GM18519 (cell line): ENCODE results near the gene CCDC87.
A peak's percentile ranks its signal among the peaks of the same experiment; 100 is the strongest.
"Not testable (repeated sequence)": the region's sequence is repeated elsewhere in the genome, so short reads cannot be mapped to it uniquely, and the experiment has no call there.

ENCODE experiments used
- ATAC-seq: cut with Tn5 transposase; IDR thresholded peaks from one replicate; pipeline ENCODE4 v1.9.1; 2021; ENCODE audit warnings: mild to moderate bottlenecking, moderate library complexity; ENCODE audit not compliant: unreplicated experiment, low FRiP score

CCDC87 gene, protein sequence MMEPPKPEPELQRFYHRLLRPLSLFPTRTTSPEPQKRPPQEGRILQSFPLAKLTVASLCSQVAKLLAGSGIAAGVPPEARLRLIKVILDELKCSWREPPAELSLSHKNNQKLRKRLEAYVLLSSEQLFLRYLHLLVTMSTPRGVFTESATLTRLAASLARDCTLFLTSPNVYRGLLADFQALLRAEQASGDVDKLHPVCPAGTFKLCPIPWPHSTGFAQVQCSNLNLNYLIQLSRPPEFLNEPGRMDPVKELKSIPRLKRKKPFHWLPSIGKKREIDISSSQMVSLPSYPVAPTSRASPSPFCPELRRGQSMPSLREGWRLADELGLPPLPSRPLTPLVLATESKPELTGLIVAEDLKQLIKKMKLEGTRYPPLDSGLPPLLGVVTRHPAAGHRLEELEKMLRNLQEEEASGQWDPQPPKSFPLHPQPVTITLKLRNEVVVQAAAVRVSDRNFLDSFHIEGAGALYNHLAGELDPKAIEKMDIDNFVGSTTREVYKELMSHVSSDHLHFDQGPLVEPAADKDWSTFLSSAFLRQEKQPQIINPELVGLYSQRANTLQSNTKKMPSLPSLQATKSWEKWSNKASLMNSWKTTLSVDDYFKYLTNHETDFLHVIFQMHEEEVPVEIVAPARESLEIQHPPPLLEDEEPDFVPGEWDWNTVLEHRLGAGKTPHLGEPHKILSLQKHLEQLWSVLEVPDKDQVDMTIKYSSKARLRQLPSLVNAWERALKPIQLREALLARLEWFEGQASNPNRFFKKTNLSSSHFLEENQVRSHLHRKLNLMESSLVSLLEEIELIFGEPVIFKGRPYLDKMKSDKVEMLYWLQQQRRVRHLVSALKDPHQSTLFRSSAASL

DNA sequence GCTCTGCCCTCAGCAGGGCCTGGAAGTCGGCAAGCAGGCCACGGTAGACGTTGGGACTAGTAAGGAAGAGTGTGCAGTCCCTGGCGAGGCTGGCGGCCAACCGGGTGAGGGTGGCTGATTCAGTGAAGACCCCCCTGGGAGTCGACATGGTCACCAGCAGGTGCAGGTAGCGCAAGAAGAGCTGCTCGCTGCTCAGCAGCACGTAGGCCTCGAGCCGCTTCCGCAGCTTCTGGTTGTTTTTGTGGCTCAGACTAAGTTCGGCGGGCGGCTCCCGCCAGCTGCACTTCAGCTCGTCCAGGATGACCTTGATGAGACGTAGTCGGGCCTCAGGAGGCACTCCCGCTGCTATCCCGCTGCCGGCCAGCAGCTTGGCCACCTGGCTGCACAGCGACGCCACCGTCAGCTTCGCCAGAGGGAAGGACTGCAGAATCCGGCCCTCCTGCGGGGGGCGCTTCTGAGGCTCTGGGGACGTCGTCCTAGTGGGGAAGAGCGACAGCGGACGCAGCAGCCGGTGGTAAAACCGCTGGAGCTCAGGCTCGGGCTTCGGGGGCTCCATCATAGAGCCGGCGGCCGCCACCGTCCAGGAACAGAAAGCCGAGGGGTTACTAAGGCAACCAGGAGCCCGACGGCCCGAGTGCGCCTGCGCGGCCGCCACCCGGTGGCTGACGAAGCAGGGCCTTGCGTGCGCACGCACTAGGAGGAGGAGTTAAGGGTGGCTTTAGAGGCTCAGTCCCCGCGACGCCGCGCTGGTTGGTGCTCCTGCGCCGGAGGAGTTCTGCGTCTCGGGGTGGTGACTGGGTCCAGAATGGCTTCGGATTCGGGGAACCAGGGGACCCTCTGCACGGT lies at the start of gene CCDC87, which contains the start of gene CCS:
CCDC87 (minus strand) TSS at position 607 of the 846 bp plus-strand sequence; CDS start at position 559, 48 bp downstream.
CCS (plus strand) TSS at position 729 of the 846 bp plus-strand sequence; CDS start at position 806, 77 bp downstream.
- peak; percentile 84 for ATAC-seq

DNA sequence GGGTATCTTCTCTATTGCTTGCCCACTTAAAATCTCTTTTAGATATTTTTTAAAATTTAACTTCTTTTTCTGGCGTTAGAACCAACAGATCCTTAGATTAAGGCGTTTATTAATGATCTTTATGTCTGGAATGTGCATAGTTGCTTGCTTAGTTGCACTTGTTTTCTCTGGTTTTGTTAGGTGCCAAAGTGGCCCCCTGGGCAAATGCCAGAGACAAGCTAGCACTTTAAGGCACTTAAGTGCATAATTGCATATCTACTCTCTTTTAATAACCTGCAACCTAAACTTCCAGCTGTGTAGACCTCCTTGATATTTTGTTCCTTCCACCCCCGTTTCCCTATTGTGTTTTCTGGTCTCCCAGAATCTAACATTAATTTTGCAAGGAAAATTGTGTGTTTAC lies 49.0 kb upstream of the CCDC87 start:
- ATAC-seq = no peak

DNA sequence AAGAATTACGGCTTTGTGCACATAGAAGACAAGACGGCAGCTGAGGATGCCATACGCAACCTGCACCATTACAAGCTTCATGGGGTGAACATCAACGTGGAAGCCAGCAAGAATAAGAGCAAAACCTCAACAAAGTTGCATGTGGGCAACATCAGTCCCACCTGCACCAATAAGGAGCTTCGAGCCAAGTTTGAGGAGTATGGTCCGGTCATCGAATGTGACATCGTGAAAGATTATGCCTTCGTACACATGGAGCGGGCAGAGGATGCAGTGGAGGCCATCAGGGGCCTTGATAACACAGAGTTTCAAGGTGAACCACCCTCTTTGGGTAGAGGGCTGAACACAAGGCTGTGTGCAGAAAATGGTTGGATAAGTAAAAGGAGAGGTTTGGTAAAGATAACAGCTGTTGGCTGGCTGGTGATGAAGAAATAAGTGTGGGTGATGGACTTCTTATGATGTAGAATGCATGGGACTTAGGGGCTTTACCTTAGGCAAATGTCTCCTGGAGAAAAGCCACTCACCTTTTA lies 47.0 kb upstream of the CCDC87 start:
- ATAC-seq = not testable (repeated sequence)

DNA sequence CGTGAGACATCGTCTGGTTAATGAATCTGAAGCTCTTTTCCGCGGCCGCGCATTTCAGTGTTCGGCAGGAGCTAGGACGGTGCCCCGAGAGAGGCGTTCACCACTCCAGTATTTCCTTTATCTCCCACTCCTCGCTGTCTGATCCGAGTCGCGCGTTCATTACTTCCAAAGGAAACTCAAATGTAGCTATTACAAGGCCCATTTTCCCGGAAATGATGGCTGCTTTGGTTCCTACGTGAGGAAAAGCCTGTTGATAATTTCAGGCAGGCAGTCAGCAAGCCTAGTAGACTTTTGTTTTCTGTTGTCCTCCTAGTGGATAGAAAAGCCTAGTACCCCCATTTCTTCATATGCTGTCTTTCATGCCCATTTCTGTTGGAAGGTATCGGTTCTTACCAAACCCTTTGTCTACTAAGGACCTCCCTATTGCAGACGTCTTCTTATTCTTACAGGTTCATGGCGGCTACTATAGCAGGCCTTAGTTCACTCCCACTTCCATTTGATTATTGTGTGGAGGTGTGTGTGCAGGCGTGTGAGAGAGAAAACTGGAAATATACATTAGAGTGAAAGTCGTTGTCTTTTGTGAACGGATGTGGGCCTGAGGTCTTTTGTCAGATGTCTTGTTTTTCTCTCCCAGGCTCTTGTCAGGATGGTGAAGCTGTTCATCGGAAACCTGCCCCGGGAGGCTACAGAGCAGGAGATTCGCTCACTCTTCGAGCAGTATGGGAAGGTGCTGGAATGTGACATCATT lies 46.4 kb upstream of the CCDC87 start:
- no peak for ATAC-seq

DNA sequence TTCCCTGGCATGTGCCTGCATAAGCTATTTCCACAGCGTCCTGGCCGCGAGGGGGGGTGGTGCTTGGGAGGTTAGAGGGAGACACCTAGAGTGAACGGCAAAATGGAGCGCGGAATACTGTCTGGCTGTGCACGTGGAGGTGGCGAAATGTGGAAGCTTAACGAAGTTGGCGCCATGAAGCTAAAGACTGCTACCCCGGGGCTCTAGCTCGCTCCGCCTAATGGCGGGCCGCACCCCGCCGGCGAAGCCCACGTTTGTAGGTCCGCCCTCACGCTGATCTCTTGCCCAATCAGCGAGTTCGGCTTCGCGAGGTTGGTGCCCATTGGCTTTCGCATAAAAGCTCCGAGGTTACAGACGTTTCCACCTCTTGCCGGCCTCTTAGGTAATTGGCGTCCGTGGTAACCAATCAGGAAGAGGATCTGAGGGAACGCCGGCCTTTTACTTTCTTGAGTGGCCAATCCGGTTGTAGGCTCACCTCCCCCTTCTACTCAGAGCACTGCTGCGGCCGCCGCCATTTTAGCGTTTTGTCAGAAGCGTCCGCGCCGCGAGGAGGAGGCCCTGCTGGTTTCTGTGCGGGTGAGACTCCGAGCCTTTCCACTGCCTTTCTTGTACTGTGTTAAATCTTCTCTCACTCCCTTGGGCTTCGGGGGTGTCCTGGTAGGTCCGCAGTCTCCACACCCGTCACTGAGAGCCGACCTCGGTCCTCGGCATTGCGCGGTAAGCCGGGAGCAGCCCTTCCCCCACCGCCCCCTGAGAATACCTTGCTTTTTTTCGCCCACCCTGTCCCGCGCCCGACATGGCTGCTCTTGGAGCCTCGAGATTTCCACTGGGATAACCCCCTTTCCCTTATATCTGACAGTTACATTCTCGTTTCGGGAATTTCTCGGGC lies 45.6 kb upstream of the CCDC87 start, which contains the start of gene RBM4:
RBM4 (plus strand) TSS at position 527 of the 889 bp plus-strand sequence. CDS start 1,009 bp downstream, outside the sequence.
- ATAC-seq = peak; percentile 85

DNA sequence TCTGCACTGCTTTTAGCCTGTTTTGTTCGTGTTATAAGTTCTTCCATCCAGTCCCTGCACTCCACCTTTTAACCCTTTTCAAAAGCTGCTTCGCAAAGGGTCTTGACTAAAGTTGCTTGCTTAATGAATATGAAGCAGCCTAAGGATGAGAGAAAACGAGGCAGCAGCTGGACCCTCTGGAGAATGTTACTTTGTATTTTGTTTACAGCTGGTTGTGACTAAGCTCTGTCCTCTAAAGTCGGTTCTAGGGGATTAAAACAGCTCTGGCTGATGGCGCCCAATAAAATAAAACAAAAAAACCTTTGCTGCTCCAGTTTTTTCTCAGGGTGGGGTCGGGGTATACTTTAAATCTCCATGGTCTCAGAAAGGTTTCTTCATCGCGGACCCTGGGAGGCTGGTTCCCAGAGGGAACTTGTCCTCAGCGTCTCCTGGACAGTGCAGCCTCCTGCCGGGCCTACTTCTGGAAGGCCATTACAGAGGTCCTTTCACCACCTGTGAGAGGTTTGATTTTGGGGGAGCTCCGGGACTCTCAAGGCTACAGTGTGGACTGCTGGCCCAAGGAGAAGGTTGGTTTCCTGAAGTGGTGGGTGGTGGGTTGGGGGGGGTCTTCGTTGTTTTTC lies 44.8 kb upstream of the CCDC87 start:
- ATAC-seq = no peak

DNA sequence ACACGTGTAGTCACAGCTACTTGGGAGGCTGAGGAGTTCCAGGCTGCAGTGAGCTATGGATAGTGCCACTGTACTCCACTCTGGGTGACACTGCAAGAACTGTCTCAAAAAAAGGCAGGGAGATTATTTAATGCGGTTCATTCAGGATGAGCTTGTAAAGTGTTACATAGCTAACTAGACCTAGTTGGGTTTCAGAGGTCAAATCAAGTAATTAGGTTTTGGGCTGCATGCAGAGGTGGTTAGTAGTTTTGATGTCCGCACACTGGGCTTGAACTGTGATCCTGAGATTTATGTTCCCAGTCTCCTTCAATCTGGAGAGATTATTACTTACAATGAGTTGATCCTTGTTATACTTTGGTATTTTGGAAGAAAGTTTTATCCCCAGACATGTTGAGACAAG lies 43.5 kb upstream of the CCDC87 start:
- no peak for ATAC-seq

DNA sequence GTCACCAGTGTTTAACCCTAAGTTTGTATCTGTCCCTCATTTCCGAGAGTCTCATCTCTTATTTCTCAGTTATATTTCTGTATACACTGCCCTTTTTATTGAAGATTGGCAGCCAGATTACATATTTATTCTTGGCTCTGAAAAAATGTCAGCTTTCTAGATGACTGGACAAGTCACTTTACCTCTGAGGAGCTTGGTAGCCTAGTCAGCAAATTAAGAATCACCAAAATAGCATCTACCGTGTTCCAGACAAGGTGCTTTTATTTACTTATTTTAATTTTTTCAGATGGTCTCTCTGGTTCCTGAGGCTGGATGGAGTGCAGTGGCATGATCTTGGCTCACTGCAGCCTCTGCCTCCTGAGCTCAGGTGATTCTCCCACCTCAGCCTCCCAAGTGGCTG lies 40.1 kb upstream of the CCDC87 start:
- ATAC-seq = no peak

DNA sequence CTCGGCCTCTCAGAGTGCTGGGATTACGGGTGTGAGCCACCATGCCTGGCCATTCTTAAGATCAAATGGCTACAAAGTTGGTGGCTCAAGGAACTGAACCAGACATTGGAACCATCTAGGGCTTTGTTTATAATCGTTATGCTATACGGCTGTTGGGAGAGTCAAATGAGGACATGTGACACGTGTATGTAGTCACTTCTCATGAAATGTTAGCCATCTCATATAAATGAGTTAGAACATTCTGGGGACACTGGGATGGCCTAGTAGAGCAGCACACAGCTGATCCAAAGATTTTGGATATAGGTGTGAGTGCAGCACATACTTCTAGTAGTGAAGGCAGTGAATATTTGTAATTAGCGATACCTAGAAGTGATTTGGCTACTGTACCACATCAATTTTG lies 39.0 kb upstream of the CCDC87 start:
- no peak for ATAC-seq

DNA sequence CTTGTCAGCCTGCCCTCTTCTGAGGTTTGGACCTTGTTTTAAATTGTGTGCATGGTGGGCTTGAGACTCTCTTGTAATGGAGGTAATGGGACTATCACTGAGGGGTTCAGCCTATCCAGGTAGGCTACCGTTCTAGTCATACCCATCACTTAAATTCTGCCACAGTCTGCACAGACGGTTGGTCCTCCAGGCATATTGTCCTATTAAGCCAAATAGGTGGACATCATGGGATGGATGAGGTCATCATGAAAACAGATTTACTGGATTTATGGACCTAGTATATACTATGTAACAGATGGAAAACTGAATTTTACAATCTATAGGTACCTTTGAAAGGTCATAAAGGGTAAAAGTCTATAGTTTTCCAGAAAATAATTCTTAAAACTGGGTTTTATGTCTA lies 36.5 kb upstream of the CCDC87 start:
- ATAC-seq = no peak

DNA sequence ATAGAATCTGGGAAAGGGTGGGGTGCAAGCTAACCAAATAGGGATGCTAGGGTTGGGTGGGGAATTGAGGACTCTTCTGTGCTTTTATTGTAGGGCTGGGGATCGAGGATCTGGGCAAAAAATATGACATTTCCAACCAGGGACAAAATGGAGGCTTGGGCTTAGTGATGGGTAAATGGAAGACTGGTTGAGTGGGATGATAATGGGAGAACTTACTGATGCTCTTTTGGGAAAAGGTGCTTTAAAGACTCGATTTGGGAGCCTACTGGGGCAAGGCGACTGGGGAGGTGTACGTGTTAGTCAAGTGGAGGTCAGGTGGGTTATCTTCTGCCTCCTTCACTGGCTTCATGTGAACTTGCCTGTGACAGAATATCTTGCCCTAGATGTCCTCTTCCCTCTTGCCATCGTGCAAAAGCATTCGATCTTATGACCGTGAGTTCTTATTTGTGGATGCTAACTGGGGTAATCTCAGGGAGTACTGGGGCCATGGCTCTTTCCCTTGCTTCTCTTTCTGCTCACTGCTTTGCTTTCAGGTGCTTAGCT lies 35.3 kb upstream of the CCDC87 start:
- no peak for ATAC-seq

DNA sequence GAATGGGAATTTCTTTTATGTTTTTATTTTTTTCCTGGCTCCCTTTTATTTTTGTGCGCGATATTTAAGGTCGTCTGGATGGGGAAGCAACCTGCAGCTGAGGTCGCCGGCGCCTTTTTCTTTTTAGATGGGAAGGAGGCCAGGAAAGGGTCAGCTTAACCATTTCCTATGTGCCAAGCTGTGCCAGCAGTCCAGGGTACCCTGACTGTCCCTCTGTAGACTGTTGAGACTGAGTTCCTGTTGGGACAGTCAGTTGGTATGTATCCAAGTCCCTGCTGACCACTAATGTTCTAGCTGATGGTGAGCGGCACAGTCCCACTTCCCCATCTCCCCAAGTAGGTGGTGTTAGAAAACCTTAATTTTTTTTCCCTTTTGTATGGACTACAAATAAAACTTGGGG lies 34.1 kb upstream of the CCDC87 start:
- no peak for ATAC-seq

DNA sequence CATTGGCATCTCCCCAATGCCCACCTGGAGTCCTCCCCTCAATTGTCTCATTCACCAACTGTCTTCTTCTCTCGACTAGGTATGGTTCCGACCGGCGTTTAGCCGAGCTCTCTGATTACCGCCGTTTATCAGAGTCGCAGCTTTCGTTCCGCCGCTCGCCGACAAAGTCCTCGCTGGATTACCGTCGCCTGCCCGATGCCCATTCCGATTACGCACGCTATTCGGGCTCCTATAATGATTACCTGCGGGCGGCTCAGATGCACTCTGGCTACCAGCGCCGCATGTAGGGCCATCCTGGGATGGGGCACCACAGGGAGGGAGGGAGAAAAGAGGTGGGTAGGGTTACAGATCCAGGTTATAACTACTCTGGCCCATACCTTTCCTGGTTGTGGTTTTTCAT lies 33.5 kb upstream of the CCDC87 start:
- no peak for ATAC-seq

DNA sequence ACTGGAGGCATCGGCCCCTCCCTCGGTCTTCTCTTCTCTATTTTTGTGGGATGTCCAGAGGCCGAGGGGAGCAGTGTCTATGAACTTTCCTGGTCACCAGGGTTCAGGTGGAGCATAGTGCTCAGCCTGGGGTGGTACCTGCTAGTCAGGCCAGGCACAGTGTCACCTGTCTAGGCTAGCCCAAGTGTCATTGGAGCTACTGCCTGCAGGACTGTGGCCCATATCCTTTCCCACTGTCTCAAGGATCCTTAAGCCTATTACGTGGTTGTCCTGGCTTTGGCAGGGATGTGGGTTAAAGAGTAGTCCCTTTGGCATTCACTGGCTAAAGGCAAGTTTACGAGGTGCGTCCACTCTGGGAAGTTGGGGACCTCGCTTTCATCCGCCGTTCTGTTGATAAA lies 32.9 kb upstream of the CCDC87 start:
- no peak for ATAC-seq

DNA sequence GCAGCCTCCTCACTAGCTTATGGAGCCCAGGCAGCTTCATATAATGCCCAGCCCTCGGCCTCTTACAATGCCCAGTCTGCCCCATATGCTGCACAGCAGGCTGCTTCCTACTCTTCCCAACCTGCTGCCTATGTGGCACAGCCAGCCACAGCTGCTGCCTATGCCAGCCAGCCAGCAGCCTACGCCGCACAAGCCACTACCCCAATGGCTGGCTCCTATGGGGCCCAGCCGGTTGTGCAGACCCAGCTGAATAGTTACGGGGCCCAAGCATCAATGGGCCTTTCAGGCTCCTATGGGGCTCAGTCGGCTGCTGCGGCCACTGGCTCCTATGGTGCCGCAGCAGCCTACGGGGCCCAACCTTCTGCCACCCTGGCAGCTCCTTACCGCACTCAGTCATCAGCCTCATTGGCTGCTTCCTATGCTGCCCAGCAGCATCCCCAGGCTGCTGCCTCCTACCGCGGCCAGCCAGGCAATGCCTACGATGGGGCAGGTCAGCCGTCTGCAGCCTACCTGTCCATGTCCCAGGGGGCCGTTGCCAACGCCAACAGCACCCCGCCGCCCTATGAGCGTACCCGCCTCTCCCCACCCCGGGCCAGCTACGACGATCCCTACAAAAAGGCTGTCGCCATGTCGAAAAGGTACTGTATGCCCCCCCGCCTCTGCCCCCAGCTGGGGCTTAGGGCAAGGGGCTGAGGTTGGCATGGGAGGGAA lies 32.3 kb upstream of the CCDC87 start:
- ATAC-seq = no peak

DNA sequence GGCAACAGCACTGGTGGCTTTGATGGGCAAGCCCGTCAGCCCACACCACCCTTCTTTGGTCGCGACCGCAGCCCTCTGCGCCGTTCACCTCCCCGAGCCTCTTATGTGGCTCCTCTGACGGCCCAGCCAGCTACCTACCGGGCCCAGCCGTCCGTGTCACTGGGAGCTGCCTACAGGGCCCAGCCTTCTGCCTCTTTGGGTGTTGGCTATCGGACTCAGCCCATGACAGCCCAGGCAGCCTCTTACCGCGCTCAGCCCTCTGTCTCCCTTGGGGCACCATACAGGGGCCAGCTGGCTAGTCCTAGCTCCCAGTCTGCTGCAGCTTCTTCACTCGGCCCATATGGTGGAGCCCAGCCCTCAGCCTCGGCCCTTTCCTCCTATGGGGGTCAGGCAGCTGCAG lies 31.6 kb upstream of the CCDC87 start:
- ATAC-seq = no peak

DNA sequence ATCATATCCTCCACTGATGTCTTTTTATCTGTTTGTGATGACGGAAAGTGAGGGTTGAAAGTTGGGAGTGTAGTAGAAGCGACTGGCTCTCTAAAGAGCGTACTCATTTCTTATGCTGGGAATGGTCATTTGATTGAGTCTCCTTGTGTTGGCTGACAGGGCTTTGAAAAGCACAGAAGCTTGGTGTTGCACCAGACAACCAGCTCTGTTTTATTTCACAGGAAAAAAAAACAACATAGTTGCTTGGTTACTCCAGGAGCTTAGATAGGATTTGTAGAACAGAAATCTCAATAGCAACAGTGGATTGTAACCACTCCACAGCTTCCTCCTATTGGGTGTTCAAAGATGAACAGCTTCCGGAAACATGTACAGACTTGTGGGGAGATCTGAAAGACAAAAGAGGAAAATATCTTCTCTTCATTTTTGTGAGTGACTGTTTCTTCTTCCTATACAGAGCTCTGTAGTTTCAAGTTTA lies 26.3 kb upstream of the CCDC87 start:
- no peak for ATAC-seq
